ENCODE results near the gene SATB1.

Gene SATB1

DNA sequence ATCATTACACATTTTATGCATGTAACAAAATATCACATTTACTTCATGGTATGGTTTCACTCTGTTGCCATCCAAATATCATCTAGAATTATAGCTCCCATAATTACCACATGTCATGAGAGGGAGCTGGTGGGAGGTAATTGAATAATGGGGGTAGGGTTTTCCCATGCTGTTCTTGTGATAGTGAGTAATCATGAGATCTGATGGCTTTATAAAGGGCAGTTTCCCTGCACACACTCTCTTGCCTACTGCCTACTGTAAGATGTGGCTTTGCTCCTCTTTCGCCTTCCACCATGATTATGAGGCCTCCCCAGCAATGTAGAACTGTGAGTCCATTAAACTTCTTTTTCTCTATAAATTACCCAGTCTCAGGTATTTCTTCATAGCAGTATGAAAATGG is 123.4 kb downstream of the SATB1 start:
- Histone ChIP-seq H3K4me3 (ENCODE audit: low read length) (no peak overlapping the region), H3K27me3 (ENCODE audit: control insufficient read depth, insufficient read depth, low read length) (no peaks in the 10 kb centered on the region), H3K4me2 (ENCODE audit: low read length) (no peak overlapping the region), H3K9ac (ENCODE audit: low read depth, low read length) (no peak overlapping the region), H3K4me1 (ENCODE audit: control insufficient read depth, insufficient read depth, low read length) (no peaks in the 10 kb centered on the region), H3K9me3 (replicated peaks; ENCODE audit: low read length) (no peaks in the 10 kb centered on the region), H3K36me3 (ENCODE audit: insufficient read depth, low read length) (no peaks in the 10 kb centered on the region)

GRCh38 chr3:18300916-18301315 is 124.2 kb downstream of the SATB1 start:
- no peak overlapping the region for H3K4me2 ChIP-seq (ENCODE audit: low read length)

GRCh38 chr3:18297126-18297525 is 128.0 kb downstream of the SATB1 start:
- H3K27me3 ChIP-seq (ENCODE audit: control insufficient read depth, insufficient read depth, low read length), result no peaks in the 10 kb centered on the region
- H3K9ac ChIP-seq (ENCODE audit: low read depth, low read length), result no peak overlapping the region
- H3K9me3 ChIP-seq (replicated peaks; ENCODE audit: low read length), result no peaks in the 10 kb centered on the region
- no peak overlapping the region for H3K4me3 ChIP-seq (ENCODE audit: low read length)
- no peaks in the 10 kb centered on the region for H3K36me3 ChIP-seq (ENCODE audit: insufficient read depth, low read length)
- no peak overlapping the region for H3K4me2 ChIP-seq (ENCODE audit: low read length)
- peaks cover 6% of the 10 kb centered on the region for H3K4me1 ChIP-seq (ENCODE audit: control insufficient read depth, insufficient read depth, low read length)

More at GRCh38 chr3:18300916-18301315, 124.2 kb downstream of the SATB1 start:
- no peak overlapping the region for H3K4me3 ChIP-seq (ENCODE audit: low read length)
- no peaks in the 10 kb centered on the region for H3K36me3 ChIP-seq (ENCODE audit: insufficient read depth, low read length)
- H3K9me3 ChIP-seq (replicated peaks; ENCODE audit: low read length), result no peaks in the 10 kb centered on the region
- H3K4me1 ChIP-seq (ENCODE audit: control insufficient read depth, insufficient read depth, low read length), result no peaks in the 10 kb centered on the region
- no peak overlapping the region for H3K9ac ChIP-seq (ENCODE audit: low read depth, low read length)
- no peaks in the 10 kb centered on the region for H3K27me3 ChIP-seq (ENCODE audit: control insufficient read depth, insufficient read depth, low read length)

Measured in skeletal muscle satellite cell (primary cell).